MM.1S (cell line): Measurements from ENCODE around the gene UBE2B.
"Not testable (repeated sequence)": the region's sequence is repeated elsewhere in the genome, so short reads cannot be mapped to it uniquely, and the experiment has no call there.

Source experiments
- DNase-seq: peaks from one replicate; pipeline ENCODE4 v3.0.0-alpha.2; 2015
- H2AFZ ChIP-seq: fragments of 300-600 bp; sonication (generic); 2 replicates; pipeline ENCODE4 v1.6.0; 2016; ENCODE audit warnings: antibody characterized with exemption, low read length
- H3F3A ChIP-seq: fragments of 300-600 bp; sonication (generic); 2 replicates; pipeline ENCODE4 v1.6.1; 2016; ENCODE audit warnings: mild to moderate bottlenecking, antibody characterized with exemption, low read length, moderate library complexity, mixed read lengths; ENCODE audit not compliant: insufficient read depth
- H3K27ac ChIP-seq: fragments of 300-600 bp; sonication (generic); 2 replicates; pipeline ENCODE4 v1.5.1; 2016; ENCODE audit warnings: mild to moderate bottlenecking, low read length
- H3K27me3 ChIP-seq: fragments of 300-600 bp; sonication (generic); replicated peaks from 2 replicates; pipeline ENCODE4 v1.6.0; 2016; ENCODE audit warnings: low read length; ENCODE audit not compliant: insufficient read depth
- H3K36me3 ChIP-seq: fragments of 300-600 bp; sonication (generic); replicated peaks from 2 replicates; pipeline ENCODE4 v1.6.1; 2016; ENCODE audit warnings: mild to moderate bottlenecking, low read length, mixed read lengths; ENCODE audit not compliant: insufficient read depth
- H3K4me1 ChIP-seq: fragments of 300-600 bp; sonication (generic); 2 replicates; pipeline ENCODE4 v1.6.1; 2016; ENCODE audit warnings: low read length, mixed read lengths
- H3K4me2 ChIP-seq: fragments of 300-600 bp; sonication (generic); 2 replicates; pipeline ENCODE4 v1.6.0; 2016; ENCODE audit warnings: low read depth, low read length
- H3K4me3 ChIP-seq: fragments of 300-600 bp; sonication (generic); 2 replicates; pipeline ENCODE4 v1.5.1; 2016; ENCODE audit warnings: low read length, mixed read lengths
- H3K79me2 ChIP-seq: fragments of 300-600 bp; sonication (generic); 2 replicates; pipeline ENCODE4 v1.6.1; 2016; ENCODE audit warnings: mixed run types, low read length, mixed read lengths
- H3K9ac ChIP-seq: fragments of 300-600 bp; sonication (generic); 2 replicates; pipeline ENCODE4 v1.6.1; 2016; ENCODE audit warnings: low read length, mixed read lengths
- H3K9me2 ChIP-seq: fragments of 300-600 bp; sonication (generic); replicated peaks from 2 replicates; pipeline ENCODE4 v1.6.1; 2016; ENCODE audit warnings: mild to moderate bottlenecking, low read length, mixed read lengths; ENCODE audit not compliant: insufficient read depth
- H3K9me3 ChIP-seq: fragments of 300-600 bp; sonication (generic); replicated peaks from 2 replicates; pipeline ENCODE4 v1.6.1; 2016; ENCODE audit warnings: mild to moderate bottlenecking, low read length, mixed read lengths; ENCODE audit not compliant: insufficient read depth
- H4K20me1 ChIP-seq: fragments of 300-600 bp; sonication (generic); 2 replicates; pipeline ENCODE4 v1.6.1; 2016; ENCODE audit warnings: mild to moderate bottlenecking, low read length, moderate library complexity, mixed read lengths; ENCODE audit not compliant: insufficient read depth
- EZH2 ChIP-seq: fragments of 300-600 bp; sonication (generic); optimal IDR thresholded peaks from 2 replicates; pipeline ENCODE3; 2017; ENCODE audit warnings: low read depth, mild to moderate bottlenecking, antibody characterized with exemption, low read length, mixed read lengths
- EZH2phosphoT487 ChIP-seq: fragments of 300-600 bp; sonication (generic); IDR thresholded peaks from 2 replicates; pipeline ENCODE4 v1.6.1; 2018; ENCODE audit warnings: antibody characterized with exemption, low read length
- TF ChIP-seq, protein P1 (sequence below): fragments of 300-600 bp; sonication (generic); IDR thresholded peaks from 2 replicates; pipeline ENCODE4 v1.5.1; 2016; ENCODE audit warnings: antibody characterized with exemption, low read length, mixed read lengths

UBE2B gene

DNA sequence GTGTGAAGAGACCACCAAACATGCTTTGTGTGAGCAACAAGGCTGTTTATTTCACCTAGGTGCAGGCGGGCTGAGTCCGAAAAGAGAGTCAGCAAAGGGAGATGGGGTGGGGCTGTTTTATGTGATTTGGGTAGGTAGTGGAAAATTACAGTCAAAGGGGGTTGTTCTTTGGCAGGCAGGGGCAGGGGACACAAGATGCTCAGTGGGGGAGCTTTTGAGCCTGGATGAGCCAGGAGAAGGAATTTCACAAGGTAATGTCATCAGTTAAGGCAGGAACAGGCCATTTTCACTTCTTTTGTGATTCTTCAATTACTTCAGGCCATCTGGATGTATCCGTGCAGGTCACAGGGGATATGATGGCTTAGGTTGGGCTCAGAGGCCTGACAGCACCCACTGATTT, 25.9 kb upstream of the UBE2B start:
- not testable (repeated sequence) for H3K9ac ChIP-seq, H3K36me3 ChIP-seq, H3K4me3 ChIP-seq, H3K27me3 ChIP-seq, H3K4me1 ChIP-seq, H3K79me2 ChIP-seq, H3K27ac ChIP-seq, H3F3A ChIP-seq, H3K9me3 ChIP-seq, H4K20me1 ChIP-seq, H3K9me2 ChIP-seq, DNase-seq, H3K4me2 ChIP-seq, H2AFZ ChIP-seq

DNA sequence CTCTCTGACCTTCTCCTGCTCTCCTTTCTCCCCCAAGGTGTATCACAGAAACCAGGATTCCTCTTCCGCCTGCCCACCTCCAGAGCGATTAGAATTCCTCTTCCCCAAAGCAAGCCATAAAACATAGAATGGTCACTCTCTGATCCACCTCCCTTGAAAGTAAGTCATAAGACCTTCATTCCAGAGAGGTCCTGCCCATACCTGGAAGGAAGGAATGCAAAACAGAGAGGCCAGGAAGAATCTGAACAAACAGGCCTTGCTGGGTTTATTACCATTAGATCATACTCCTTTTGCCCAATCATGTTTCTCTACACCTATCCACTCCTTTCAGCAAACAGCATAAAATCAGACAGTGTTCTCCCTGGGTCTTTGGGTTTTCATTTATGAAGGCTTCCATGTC, 25.4 kb upstream of the UBE2B start:
- no peak overlapping the region for H3K4me2 ChIP-seq

DNA sequence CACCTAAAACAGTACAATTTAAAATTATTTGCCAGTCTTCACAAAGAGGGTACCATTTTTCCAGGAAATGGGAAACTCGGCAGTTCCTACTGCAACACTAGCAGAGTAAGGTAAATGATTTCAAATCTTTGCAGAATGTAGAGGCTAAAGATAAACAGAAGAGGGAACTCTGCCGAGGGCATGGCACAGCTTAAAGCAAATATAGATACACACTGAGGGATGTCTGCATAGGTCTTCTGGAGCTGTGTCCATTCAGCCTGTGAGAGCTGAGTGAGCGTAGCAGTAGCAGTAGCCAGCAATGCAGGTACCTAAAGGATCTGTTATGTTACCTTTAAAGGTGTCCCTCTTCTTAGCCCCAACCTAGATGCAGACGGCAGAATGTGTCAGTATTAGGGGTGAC, 21.9 kb upstream of the UBE2B start:
- Histone ChIP-seq H3K36me3 (no peaks in the 10 kb centered on the region), H3K9me3 (no peaks in the 10 kb centered on the region), H3F3A (no peaks in the 10 kb centered on the region), H3K9me2 (no peaks in the 10 kb centered on the region), H4K20me1 (no peaks in the 10 kb centered on the region), H3K27me3 (no peaks in the 10 kb centered on the region), H3K9ac (no peak overlapping the region), H2AFZ (no peak overlapping the region), H3K4me3 (no peak overlapping the region), H3K79me2 (no peaks in the 10 kb centered on the region), H3K4me1 (no peaks in the 10 kb centered on the region), H3K4me2 (no peak overlapping the region), H3K27ac (no peak overlapping the region)
- TF ChIP-seq, protein P1, sequence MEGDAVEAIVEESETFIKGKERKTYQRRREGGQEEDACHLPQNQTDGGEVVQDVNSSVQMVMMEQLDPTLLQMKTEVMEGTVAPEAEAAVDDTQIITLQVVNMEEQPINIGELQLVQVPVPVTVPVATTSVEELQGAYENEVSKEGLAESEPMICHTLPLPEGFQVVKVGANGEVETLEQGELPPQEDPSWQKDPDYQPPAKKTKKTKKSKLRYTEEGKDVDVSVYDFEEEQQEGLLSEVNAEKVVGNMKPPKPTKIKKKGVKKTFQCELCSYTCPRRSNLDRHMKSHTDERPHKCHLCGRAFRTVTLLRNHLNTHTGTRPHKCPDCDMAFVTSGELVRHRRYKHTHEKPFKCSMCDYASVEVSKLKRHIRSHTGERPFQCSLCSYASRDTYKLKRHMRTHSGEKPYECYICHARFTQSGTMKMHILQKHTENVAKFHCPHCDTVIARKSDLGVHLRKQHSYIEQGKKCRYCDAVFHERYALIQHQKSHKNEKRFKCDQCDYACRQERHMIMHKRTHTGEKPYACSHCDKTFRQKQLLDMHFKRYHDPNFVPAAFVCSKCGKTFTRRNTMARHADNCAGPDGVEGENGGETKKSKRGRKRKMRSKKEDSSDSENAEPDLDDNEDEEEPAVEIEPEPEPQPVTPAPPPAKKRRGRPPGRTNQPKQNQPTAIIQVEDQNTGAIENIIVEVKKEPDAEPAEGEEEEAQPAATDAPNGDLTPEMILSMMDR = no peak
- TF ChIP-seq EZH2 (no peak), EZH2phosphoT487 (no peak)
- no peak for DNase-seq

More for the DNA sequence above, 25.4 kb upstream of the UBE2B start:
- H3K27me3 ChIP-seq = no peaks in the 10 kb centered on the region
- no peaks in the 10 kb centered on the region for H3K9me3 ChIP-seq
- no peaks in the 10 kb centered on the region for H3K79me2 ChIP-seq
- DNase-seq = no peak
- H3K27ac ChIP-seq = no peak overlapping the region
- H3K9ac ChIP-seq = no peak overlapping the region
- TF ChIP-seq, protein P1 = no peak
- no peak for TF ChIP-seq EZH2
- no peak for TF ChIP-seq EZH2phosphoT487
- H3K9me2 ChIP-seq = no peaks in the 10 kb centered on the region
- H3K4me3 ChIP-seq = no peak overlapping the region
- no peak overlapping the region for H2AFZ ChIP-seq
- no peaks in the 10 kb centered on the region for H4K20me1 ChIP-seq
- no peaks in the 10 kb centered on the region for H3K4me1 ChIP-seq
- no peaks in the 10 kb centered on the region for H3K36me3 ChIP-seq
- no peaks in the 10 kb centered on the region for H3F3A ChIP-seq

DNA sequence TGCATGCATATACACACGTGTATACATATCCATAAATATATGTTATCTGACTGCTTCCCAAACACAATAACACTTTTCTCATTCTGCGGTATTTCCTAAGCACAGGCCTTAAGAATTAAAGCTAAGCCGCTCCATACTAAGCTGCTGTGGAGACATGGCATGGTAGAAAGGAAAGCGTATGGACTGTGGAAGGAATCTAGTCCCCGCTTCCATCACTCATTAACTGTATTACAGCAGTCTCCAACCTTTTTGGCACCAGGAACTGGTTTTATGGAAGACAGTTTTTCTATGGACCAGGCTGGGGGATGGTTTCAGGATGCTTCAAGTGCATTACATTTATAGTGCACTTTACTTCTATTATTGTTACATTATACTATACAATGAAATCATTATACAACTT, 15.7 kb upstream of the UBE2B start:
- H2AFZ ChIP-seq = no peak overlapping the region
- TF ChIP-seq EZH2phosphoT487 (no peak), EZH2 (no peak)
- TF ChIP-seq, protein P1 = no peak
- H3K4me2 ChIP-seq = no peak overlapping the region
- H3K9ac ChIP-seq = no peak overlapping the region
- DNase-seq = no peak
- no peaks in the 10 kb centered on the region for H3K27me3 ChIP-seq
- H3K79me2 ChIP-seq = no peaks in the 10 kb centered on the region
- no peaks in the 10 kb centered on the region for H3K9me3 ChIP-seq
- no peaks in the 10 kb centered on the region for H3F3A ChIP-seq
- H3K4me3 ChIP-seq = no peak overlapping the region
- H3K27ac ChIP-seq = no peak overlapping the region
- H4K20me1 ChIP-seq = no peaks in the 10 kb centered on the region
- no peaks in the 10 kb centered on the region for H3K9me2 ChIP-seq
- no peaks in the 10 kb centered on the region for H3K4me1 ChIP-seq
- H3K36me3 ChIP-seq = no peaks in the 10 kb centered on the region
